OCI-LY1 (cell line): Measurements from ENCODE around the gene FBXO11.

ENCODE experiments used
- H2AFZ ChIP-seq: fragments of 200-600 bp; sonication (generic), shearing (Covaris generic); 2 replicates; pipeline ENCODE4 v1.6.0; 2014; ENCODE audit warnings: antibody characterized with exemption, mild to moderate bottlenecking, low read length
- H3F3A ChIP-seq: fragments of 200-600 bp; sonication (generic), shearing (Covaris generic); 2 replicates; pipeline ENCODE4 v1.6.0; 2014; ENCODE audit warnings: mild to moderate bottlenecking, antibody characterized with exemption, low read length, moderate library complexity; ENCODE audit not compliant: insufficient read depth
- H3K27ac ChIP-seq: fragments of 200-600 bp; sonication (generic); 2 replicates; pipeline ENCODE4 v1.5.1; 2014; ENCODE audit warnings: low read length, mixed run types, mild to moderate bottlenecking, low read depth; ENCODE audit not compliant: poor library complexity, severe bottlenecking
- H3K27me3 ChIP-seq: fragments of 200-600 bp; sonication (generic); 2 replicates; pipeline ENCODE4 v1.6.0; 2014; ENCODE audit warnings: antibody characterized with exemption, mild to moderate bottlenecking, low read length, moderate library complexity; ENCODE audit not compliant: insufficient read depth
- H3K36me3 ChIP-seq: fragments of 200-600 bp; sonication (generic); 2 replicates; pipeline ENCODE4 v1.6.1; 2014; ENCODE audit warnings: mild to moderate bottlenecking, antibody characterized with exemption, low read length, moderate library complexity, mixed read lengths; ENCODE audit not compliant: insufficient read depth
- H3K4me1 ChIP-seq: fragments of 200-600 bp; sonication (generic); 2 replicates; pipeline ENCODE4 v1.5.1; 2014; ENCODE audit warnings: mild to moderate bottlenecking, low read length, moderate library complexity; ENCODE audit not compliant: insufficient read depth, severe bottlenecking
- H3K4me2 ChIP-seq: fragments of 200-600 bp; sonication (generic), shearing (Covaris generic); 2 replicates; pipeline ENCODE4 v1.6.1; 2014; ENCODE audit warnings: low read length
- H3K4me3 ChIP-seq: fragments of 200-600 bp; sonication (generic); 2 replicates; pipeline ENCODE4 v1.5.1; 2014; ENCODE audit warnings: low read length, low read depth, mild to moderate bottlenecking, mixed read lengths; ENCODE audit not compliant: poor library complexity, severe bottlenecking
- H3K79me2 ChIP-seq: fragments of 200-600 bp; shearing (Covaris generic); 2 replicates; pipeline ENCODE4 v1.6.1; 2016; ENCODE audit warnings: mixed run types, low read length, mixed read lengths; ENCODE audit not compliant: insufficient read depth
- H3K9ac ChIP-seq: fragments of 200-600 bp; sonication (generic), shearing (Covaris generic); 2 replicates; pipeline ENCODE4 v1.6.1; 2014; ENCODE audit warnings: mild to moderate bottlenecking, low read length, mixed read lengths
- H3K9me2 ChIP-seq: fragments of 200-600 bp; sonication (generic), shearing (Covaris generic); 2 replicates; pipeline ENCODE4 v1.6.1; 2014; ENCODE audit warnings: low read depth, mild to moderate bottlenecking, low read length, mixed read lengths
- H3K9me3 ChIP-seq: fragments of 200-600 bp; shearing (Covaris generic); 2 replicates; pipeline ENCODE4 v1.6.1; 2014; ENCODE audit warnings: low read length, mixed read lengths
- H4K20me1 ChIP-seq: fragments of 200-600 bp; sonication (generic), shearing (Covaris generic); 2 replicates; pipeline ENCODE4 v1.6.0; 2016; ENCODE audit warnings: mild to moderate bottlenecking, low read length; ENCODE audit not compliant: insufficient read depth
- EZH2 ChIP-seq: fragments of 200-600 bp; sonication (generic), shearing (Covaris generic); IDR thresholded peaks from 2 replicates; pipeline ENCODE4 v1.8.0; 2017; ENCODE audit warnings: borderline replicate concordance, mixed run types, mild to moderate bottlenecking, antibody characterized with exemption, low read length, moderate library complexity, mixed read lengths
- TF ChIP-seq, protein P1 (sequence below): fragments of 200-600 bp; sonication (generic), shearing (Covaris generic); IDR thresholded peaks from 2 replicates; pipeline ENCODE4 v1.5.1; 2017; ENCODE audit warnings: mild to moderate bottlenecking, antibody characterized with exemption, low read length, moderate library complexity, mixed read lengths

Gene FBXO11

DNA sequence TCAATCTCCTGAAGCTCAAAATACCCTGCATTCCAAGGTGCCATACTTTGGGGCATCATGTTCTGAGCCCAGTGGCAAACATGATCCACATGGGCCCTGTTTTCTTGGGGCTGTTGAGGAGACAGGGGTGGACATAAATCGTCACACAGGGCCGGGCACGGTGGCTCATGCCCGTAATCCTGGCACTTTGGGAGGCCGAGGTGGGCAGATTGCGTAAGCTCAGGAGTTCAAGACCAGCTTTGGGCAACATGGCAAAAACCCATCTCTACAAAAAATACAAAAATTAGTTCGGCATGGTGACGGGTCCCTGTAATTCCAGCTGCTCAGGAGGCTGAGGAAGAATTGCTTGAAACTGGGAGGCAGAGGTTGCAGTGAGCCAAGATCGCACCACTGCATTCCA lies 137.0 kb downstream of the FBXO11 start:
- no peak overlapping the region for H3K27ac ChIP-seq
- no peaks in the 10 kb centered on the region for H3F3A ChIP-seq
- H2AFZ ChIP-seq = no peak overlapping the region
- H4K20me1 ChIP-seq = no peaks in the 10 kb centered on the region
- TF ChIP-seq EZH2 = no peak
- TF ChIP-seq, protein P1, sequence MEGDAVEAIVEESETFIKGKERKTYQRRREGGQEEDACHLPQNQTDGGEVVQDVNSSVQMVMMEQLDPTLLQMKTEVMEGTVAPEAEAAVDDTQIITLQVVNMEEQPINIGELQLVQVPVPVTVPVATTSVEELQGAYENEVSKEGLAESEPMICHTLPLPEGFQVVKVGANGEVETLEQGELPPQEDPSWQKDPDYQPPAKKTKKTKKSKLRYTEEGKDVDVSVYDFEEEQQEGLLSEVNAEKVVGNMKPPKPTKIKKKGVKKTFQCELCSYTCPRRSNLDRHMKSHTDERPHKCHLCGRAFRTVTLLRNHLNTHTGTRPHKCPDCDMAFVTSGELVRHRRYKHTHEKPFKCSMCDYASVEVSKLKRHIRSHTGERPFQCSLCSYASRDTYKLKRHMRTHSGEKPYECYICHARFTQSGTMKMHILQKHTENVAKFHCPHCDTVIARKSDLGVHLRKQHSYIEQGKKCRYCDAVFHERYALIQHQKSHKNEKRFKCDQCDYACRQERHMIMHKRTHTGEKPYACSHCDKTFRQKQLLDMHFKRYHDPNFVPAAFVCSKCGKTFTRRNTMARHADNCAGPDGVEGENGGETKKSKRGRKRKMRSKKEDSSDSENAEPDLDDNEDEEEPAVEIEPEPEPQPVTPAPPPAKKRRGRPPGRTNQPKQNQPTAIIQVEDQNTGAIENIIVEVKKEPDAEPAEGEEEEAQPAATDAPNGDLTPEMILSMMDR = no peak
- H3K36me3 ChIP-seq = peaks cover 10% of the 10 kb centered on the region
- H3K4me2 ChIP-seq = no peak overlapping the region
- H3K79me2 ChIP-seq = no peaks in the 10 kb centered on the region
- H3K9me2 ChIP-seq = no peaks in the 10 kb centered on the region
- no peak overlapping the region for H3K4me3 ChIP-seq
- H3K9ac ChIP-seq = no peak overlapping the region
- peaks cover 49% of the 10 kb centered on the region for H3K4me1 ChIP-seq
- no peaks in the 10 kb centered on the region for H3K9me3 ChIP-seq
- no peaks in the 10 kb centered on the region for H3K27me3 ChIP-seq

DNA sequence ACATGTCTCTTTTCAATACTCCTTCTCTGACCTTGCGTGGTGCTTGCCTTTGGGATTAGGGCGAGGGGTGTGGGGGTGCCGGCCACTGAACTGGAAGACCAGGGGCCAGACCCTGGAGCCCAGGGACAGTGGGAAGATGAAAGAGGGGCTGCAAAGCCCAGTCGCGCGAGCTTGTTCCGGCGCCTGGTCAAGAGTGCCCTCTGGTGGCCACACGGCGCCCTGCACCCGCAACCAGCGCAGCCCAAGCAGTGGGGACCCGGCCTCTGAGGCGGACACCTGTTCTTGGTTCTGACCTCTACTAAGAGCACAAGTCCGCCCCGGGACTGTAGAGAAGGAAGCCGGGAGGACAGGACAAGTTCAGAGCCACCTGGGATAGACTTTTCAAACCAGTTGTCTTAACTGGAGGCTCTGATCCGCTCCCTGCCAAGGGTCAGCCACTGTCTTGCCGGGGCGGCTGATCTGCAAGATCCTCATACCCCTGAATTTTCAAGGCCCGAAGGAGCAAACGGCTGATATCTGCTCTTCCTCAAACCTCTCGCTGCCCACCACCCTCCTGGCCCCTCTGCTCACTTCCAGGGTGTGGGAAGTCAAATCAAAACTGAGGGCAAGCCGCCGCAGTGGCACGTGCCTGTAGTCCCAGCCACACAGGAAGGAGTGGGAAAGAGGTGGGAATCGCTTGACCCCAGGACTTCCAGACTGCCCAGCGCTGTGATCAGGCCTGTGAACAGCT lies 138.3 kb downstream of the FBXO11 start:
- no peaks in the 10 kb centered on the region for H3K9me3 ChIP-seq
- H3F3A ChIP-seq = no peaks in the 10 kb centered on the region
- H3K27ac ChIP-seq = peak overlapping the region; percentile 97
- no peaks in the 10 kb centered on the region for H3K27me3 ChIP-seq
- H3K36me3 ChIP-seq = peaks cover 10% of the 10 kb centered on the region
- H3K4me2 ChIP-seq = peak overlapping the region; percentile 36; the same call in 1 of the 2 replicates
- H2AFZ ChIP-seq = no peak overlapping the region
- no peak overlapping the region for H3K4me3 ChIP-seq
- no peaks in the 10 kb centered on the region for H4K20me1 ChIP-seq
- peaks cover 61% of the 10 kb centered on the region for H3K4me1 ChIP-seq
- TF ChIP-seq, protein P1 = peak; percentile 97
- no peak for TF ChIP-seq EZH2
- no peaks in the 10 kb centered on the region for H3K79me2 ChIP-seq
- no peaks in the 10 kb centered on the region for H3K9me2 ChIP-seq
- H3K9ac ChIP-seq = peak overlapping the region; percentile 50

DNA sequence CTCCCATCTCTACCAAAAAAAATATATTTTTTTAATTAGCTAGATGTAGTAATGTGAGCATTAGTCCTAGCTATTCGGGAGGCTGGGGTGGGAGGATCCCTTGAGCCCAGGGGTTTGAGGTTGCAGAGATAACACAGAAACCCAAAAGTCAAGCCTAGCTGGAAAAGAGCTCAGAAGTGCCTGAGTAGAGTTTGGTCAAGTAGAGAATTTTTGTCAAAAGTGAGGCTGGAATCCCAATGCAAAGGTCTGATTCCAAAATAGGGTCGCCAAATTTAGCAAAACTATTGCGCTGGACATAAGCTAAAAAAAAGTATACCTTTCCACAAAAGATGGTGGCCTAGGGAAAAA lies 138.8 kb downstream of the FBXO11 start:
- peaks cover 10% of the 10 kb centered on the region for H3K36me3 ChIP-seq
- no peak overlapping the region for H2AFZ ChIP-seq

More for the DNA sequence above, 138.8 kb downstream of the FBXO11 start:
- peak overlapping the region; percentile 50 for H3K9ac ChIP-seq
- TF ChIP-seq EZH2 = no peak
- TF ChIP-seq, protein P1 = no peak
- no peaks in the 10 kb centered on the region for H3K27me3 ChIP-seq
- H3K27ac ChIP-seq = peak overlapping the region; percentile 97
- peaks cover 67% of the 10 kb centered on the region for H3K4me1 ChIP-seq
- H3K9me2 ChIP-seq = no peaks in the 10 kb centered on the region
- H3K4me2 ChIP-seq = peak overlapping the region; percentile 36; the same call in 1 of the 2 replicates
- H4K20me1 ChIP-seq = no peaks in the 10 kb centered on the region
- H3K79me2 ChIP-seq = no peaks in the 10 kb centered on the region
- H3K9me3 ChIP-seq = no peaks in the 10 kb centered on the region
- no peaks in the 10 kb centered on the region for H3F3A ChIP-seq
- H3K4me3 ChIP-seq = no peak overlapping the region
